GM12878 (cell line): ENCODE measurements around the gene PPME1. TPM values are rescaled to one million over a fixed set of nuclear protein-coding genes. Genes with fewer than 3 reads are reported as not detected.

Experiments used
- EED ChIP-seq: sonication (generic); IDR thresholded peaks from 2 replicates; pipeline ENCODE4 v1.6.1; 2016; ENCODE audit warnings: antibody characterized with exemption, low read depth
- EGR1 ChIP-seq, 2 experiments: IDR thresholded peaks; 1 replicate in 1 of 2; 2 replicates in 1 of 2; pipeline ENCODE4 v1.6.1; 2011 to 2012; ENCODE audit warnings: low read depth in 2 of 2, low read length in 2 of 2, borderline replicate concordance in 1 of 2, mild to moderate bottlenecking in 1 of 2, moderate library complexity in 1 of 2
- EZH2 ChIP-seq: IDR thresholded peaks from 2 replicates; pipeline ENCODE4 v1.6.1; 2012; ENCODE audit warnings: low read depth, mild to moderate bottlenecking, control low read depth, inconsistent platforms, low read length, borderline replicate concordance; ENCODE audit not compliant: control insufficient read depth
- HCFC1 ChIP-seq: fragments of 150-350 bp; IDR thresholded peaks from 2 replicates; pipeline ENCODE4 v1.6.1; 2014; ENCODE audit warnings: low read length
- LARP7 ChIP-seq: fragments of 450-650 bp; IDR thresholded peaks from 2 replicates; pipeline ENCODE4 v1.6.1; 2017; ENCODE audit warnings: mild to moderate bottlenecking
- NFIC ChIP-seq: IDR thresholded peaks from 2 replicates; pipeline ENCODE4 v1.6.1; 2012; ENCODE audit warnings: low read depth, mild to moderate bottlenecking, inconsistent platforms, low read length, moderate library complexity
- NR2C2 ChIP-seq: IDR thresholded peaks from 2 replicates; pipeline ENCODE4 v1.6.1; 2011; ENCODE audit warnings: borderline replicate concordance, low read depth; ENCODE audit not compliant: control insufficient read depth, insufficient read length
- NR2F1 ChIP-seq: fragments of 450-650 bp; conservative IDR thresholded peaks from 2 replicates; pipeline ENCODE4 v1.6.1; 2017; ENCODE audit warnings: mild to moderate bottlenecking
- PAX5 ChIP-seq: IDR thresholded peaks from 2 replicates; pipeline ENCODE4 v1.6.1; 2011; ENCODE audit warnings: low read depth, low read length, borderline replicate concordance
- POLR2A ChIP-seq: IDR thresholded peaks from 2 replicates; pipeline ENCODE4 v1.6.1; 2011; ENCODE audit warnings: low read depth, mild to moderate bottlenecking, low read length
- POLR2AphosphoS5 ChIP-seq: IDR thresholded peaks from 2 replicates; pipeline ENCODE4 v1.6.1; 2011; ENCODE audit warnings: mild to moderate bottlenecking, low read length, inconsistent platforms
- RAD51 ChIP-seq: fragments of 450-650 bp; IDR thresholded peaks from 2 replicates; pipeline ENCODE4 v1.6.1; 2016; ENCODE audit warnings: moderate library complexity, mild to moderate bottlenecking, inconsistent platforms
- SMC3 ChIP-seq: IDR thresholded peaks from 2 replicates; pipeline ENCODE4 v1.6.1; 2011; ENCODE audit warnings: low read length, improper control_type of control experiment, borderline replicate concordance
- STAT1 ChIP-seq: fragments of 450-650 bp; conservative IDR thresholded peaks from 2 replicates; pipeline ENCODE4 v1.6.1; 2014; ENCODE audit warnings: antibody characterized with exemption, mild to moderate bottlenecking
- TBL1XR1 ChIP-seq: IDR thresholded peaks from 2 replicates; pipeline ENCODE4 v1.6.1; 2012; ENCODE audit warnings: low read depth, low read length, improper control_type of control experiment
- polyA plus RNA-seq, 11 experiments: library from polyadenylated mRNA; depleted of rRNA in 4 of 11; unstranded in 6 of 11; stranded (reverse) in 5 of 11; fragments of >200 nt; fragmentation: Nextera tagmentation in 4 of 11; fragmentation: Illumina TruSeq in 1 of 11; extraction: Ambion mirVana in 4 of 11; extraction: Trizol in 1 of 11; gene quantifications; 1 replicate in 1 of 11; 2 replicates in 10 of 11; pipeline versions ENCODE4 v1.2.1 to v1.2.3, GENCODE V29; 2011 to 2016; ENCODE audit warnings: inconsistent platforms in 2 of 11, missing spikeins in 2 of 11, low read depth in 1 of 11
- total RNA-seq, 4 experiments: library from RNA; depleted of rRNA in 3 of 4; stranded (reverse); fragments of >200 nt in 3 of 4; fragmentation: Illumina TruSeq in 1 of 4; extraction: Trizol in 1 of 4; gene quantifications; 2 replicates each; pipeline versions ENCODE4 v1.2.1 to v1.2.3, GENCODE V29; 2013 to 2021
- TF ChIP-seq, protein P1 (sequence below): fragments of 450-650 bp; IDR thresholded peaks from 2 replicates; pipeline ENCODE4 v1.6.1; 2017; ENCODE audit warnings: mild to moderate bottlenecking, moderate library complexity
- TF ChIP-seq, protein P2 (sequence below): fragments of 450-650 bp; IDR thresholded peaks from 2 replicates; pipeline ENCODE4 v1.6.1; 2017; ENCODE audit warnings: mild to moderate bottlenecking, low read depth, inconsistent platforms; ENCODE audit not compliant: poor library complexity, severe bottlenecking
- TF ChIP-seq, protein P3 (sequence below): fragments of 450-650 bp; IDR thresholded peaks from 2 replicates; pipeline ENCODE4 v1.6.1; 2017; ENCODE audit warnings: mild to moderate bottlenecking, moderate library complexity

The PPME1 gene
- total and polyA plus RNA-seq, 10 of the 15 experiments (the other 5 are each of a cell fraction or from before 2014, with no cell fraction given): 3.1 to 51.4 (median 20.8) TPM

DNA sequence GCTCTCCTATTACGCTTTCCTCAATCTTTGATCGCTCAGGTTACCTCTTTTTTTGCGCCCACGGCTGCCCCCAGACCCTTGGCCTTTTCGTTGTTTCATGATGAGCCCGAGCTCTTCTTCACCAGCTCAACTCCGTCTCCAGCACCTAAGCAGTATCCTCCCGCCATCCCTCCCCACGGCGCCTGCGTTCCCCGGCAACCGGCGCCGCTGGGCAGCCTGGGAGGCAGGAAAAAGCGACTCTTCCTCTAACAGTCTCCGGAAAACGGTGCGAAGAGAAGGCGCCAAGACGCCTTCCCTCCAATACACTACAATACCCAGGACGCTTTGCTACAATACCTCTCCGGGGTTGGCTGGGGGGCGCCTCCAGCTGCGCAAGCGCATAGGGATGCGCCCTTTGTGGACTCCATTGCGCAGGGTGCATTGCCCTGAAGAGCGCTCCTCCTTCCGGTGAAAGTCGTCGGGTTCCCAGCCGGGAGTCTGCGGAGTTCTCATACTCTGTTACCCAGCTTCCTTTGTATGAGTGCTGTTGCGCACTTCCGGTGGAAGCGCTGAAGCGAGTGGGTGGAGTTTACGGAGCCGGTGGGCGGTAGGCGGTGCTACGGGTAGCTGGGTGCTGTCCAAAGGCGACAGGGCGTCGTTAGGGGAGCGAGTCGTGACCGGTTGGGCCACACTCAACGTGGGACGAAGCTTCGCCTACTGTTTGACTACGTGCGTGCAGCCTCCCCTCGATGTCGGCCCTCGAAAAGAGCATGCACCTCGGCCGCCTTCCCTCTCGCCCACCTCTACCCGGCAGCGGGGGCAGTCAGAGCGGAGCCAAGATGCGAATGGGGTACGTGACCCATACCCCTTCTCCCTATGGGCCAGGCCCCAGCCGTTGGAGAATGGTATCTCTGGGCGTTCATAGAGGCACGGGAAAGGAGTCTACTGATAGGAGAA is at the start of gene PPME1, which contains the start of gene C2CD3 (continued):
- no peak for TF ChIP-seq SMC3
- TF ChIP-seq, protein P1, sequence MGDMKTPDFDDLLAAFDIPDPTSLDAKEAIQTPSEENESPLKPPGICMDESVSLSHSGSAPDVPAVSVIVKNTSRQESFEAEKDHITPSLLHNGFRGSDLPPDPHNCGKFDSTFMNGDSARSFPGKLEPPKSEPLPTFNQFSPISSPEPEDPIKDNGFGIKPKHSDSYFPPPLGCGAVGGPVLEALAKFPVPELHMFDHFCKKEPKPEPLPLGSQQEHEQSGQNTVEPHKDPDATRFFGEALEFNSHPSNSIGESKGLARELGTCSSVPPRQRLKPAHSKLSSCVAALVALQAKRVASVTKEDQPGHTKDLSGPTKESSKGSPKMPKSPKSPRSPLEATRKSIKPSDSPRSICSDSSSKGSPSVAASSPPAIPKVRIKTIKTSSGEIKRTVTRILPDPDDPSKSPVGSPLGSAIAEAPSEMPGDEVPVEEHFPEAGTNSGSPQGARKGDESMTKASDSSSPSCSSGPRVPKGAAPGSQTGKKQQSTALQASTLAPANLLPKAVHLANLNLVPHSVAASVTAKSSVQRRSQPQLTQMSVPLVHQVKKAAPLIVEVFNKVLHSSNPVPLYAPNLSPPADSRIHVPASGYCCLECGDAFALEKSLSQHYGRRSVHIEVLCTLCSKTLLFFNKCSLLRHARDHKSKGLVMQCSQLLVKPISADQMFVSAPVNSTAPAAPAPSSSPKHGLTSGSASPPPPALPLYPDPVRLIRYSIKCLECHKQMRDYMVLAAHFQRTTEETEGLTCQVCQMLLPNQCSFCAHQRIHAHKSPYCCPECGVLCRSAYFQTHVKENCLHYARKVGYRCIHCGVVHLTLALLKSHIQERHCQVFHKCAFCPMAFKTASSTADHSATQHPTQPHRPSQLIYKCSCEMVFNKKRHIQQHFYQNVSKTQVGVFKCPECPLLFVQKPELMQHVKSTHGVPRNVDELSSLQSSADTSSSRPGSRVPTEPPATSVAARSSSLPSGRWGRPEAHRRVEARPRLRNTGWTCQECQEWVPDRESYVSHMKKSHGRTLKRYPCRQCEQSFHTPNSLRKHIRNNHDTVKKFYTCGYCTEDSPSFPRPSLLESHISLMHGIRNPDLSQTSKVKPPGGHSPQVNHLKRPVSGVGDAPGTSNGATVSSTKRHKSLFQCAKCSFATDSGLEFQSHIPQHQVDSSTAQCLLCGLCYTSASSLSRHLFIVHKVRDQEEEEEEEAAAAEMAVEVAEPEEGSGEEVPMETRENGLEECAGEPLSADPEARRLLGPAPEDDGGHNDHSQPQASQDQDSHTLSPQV: no peak
- TF ChIP-seq, protein P2, sequence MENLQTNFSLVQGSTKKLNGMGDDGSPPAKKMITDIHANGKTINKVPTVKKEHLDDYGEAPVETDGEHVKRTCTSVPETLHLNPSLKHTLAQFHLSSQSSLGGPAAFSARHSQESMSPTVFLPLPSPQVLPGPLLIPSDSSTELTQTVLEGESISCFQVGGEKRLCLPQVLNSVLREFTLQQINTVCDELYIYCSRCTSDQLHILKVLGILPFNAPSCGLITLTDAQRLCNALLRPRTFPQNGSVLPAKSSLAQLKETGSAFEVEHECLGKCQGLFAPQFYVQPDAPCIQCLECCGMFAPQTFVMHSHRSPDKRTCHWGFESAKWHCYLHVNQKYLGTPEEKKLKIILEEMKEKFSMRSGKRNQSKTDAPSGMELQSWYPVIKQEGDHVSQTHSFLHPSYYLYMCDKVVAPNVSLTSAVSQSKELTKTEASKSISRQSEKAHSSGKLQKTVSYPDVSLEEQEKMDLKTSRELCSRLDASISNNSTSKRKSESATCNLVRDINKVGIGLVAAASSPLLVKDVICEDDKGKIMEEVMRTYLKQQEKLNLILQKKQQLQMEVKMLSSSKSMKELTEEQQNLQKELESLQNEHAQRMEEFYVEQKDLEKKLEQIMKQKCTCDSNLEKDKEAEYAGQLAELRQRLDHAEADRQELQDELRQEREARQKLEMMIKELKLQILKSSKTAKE: no peak
- TF ChIP-seq, protein P3, sequence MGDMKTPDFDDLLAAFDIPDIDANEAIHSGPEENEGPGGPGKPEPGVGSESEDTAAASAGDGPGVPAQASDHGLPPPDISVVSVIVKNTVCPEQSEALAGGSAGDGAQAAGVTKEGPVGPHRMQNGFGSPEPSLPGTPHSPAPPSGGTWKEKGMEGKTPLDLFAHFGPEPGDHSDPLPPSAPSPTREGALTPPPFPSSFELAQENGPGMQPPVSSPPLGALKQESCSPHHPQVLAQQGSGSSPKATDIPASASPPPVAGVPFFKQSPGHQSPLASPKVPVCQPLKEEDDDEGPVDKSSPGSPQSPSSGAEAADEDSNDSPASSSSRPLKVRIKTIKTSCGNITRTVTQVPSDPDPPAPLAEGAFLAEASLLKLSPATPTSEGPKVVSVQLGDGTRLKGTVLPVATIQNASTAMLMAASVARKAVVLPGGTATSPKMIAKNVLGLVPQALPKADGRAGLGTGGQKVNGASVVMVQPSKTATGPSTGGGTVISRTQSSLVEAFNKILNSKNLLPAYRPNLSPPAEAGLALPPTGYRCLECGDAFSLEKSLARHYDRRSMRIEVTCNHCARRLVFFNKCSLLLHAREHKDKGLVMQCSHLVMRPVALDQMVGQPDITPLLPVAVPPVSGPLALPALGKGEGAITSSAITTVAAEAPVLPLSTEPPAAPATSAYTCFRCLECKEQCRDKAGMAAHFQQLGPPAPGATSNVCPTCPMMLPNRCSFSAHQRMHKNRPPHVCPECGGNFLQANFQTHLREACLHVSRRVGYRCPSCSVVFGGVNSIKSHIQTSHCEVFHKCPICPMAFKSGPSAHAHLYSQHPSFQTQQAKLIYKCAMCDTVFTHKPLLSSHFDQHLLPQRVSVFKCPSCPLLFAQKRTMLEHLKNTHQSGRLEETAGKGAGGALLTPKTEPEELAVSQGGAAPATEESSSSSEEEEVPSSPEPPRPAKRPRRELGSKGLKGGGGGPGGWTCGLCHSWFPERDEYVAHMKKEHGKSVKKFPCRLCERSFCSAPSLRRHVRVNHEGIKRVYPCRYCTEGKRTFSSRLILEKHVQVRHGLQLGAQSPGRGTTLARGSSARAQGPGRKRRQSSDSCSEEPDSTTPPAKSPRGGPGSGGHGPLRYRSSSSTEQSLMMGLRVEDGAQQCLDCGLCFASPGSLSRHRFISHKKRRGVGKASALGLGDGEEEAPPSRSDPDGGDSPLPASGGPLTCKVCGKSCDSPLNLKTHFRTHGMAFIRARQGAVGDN: peak; percentile 82
- peak; percentile 33; the same call in 1 of the 2 replicates for TF ChIP-seq NR2F1
- no peak for TF ChIP-seq EZH2
- TF ChIP-seq NR2C2: no peak
- TF ChIP-seq PAX5: peak; percentile 78; the same call in 1 of the 2 replicates
- peak; percentile 81 for TF ChIP-seq LARP7
- peak; percentile 99 for TF ChIP-seq POLR2A
- TF ChIP-seq EED: peak; percentile 46; the same call in 1 of the 2 replicates
- no peak for TF ChIP-seq RAD51
- no peak for TF ChIP-seq TBL1XR1
- TF ChIP-seq NFIC: no peak
- no peak for TF ChIP-seq STAT1
- peak in 1 of 2 experiments; percentile 89; a peak in 2 of 3 replicates for TF ChIP-seq EGR1 (IDR thresholded peaks at IDR 0.05; ENCODE audit: borderline replicate concordance in 1 of 2, low read depth in 2 of 2, low read length in 2 of 2)
- peak; percentile 90 for TF ChIP-seq POLR2AphosphoS5
- peak; percentile 89 for TF ChIP-seq HCFC1
